ENCODE measurements around the gene UBE2J2. TPM values are rescaled to one million over a fixed set of nuclear protein-coding genes. Genes with fewer than 3 reads are reported as not detected.

The UBE2J2 gene
- total RNA-seq, 1 experiment from 2014 or later: 83.4 TPM

- no peaks in the 10 kb centered on the region for H3K27me3 Mint-ChIP-seq (ENCODE audit: low read depth)
- peaks cover 39 to 64% (median 63%) of the 10 kb centered on the region in 3 experiments; a peak in 6 of 7 replicates for H3K36me3 Mint-ChIP-seq (ENCODE audit: insufficient read depth in 1 of 3, low read depth in 3 of 3)
- Histone ChIP-seq H3K23me2 (ENCODE audit: insufficient read length, low read depth, low read length, poor library complexity, severe bottlenecking) (peaks cover 3% of the 10 kb centered on the region), H3K4me2 (ENCODE audit: insufficient read depth, insufficient read length, low read length) (no peak overlapping the region), H3K79me1 (ENCODE audit: insufficient read depth, low read depth, low read length, poor library complexity, severe bottlenecking) (peaks cover 16% of the 10 kb centered on the region), H4K8ac (replicated peaks; ENCODE audit: insufficient read length, low read depth, low read length) (no peak overlapping the region), H3K18ac (ENCODE audit: insufficient read length, low read depth, low read length) (no peak overlapping the region), H2AFZ (ENCODE audit: low read length) (no peak overlapping the region), H4K5ac (ENCODE audit: insufficient read length, low read depth, low read length) (no peak overlapping the region), H3K27me3 (ENCODE audit: insufficient read depth, low read length) (no peaks in the 10 kb centered on the region), H2AK5ac (ENCODE audit: insufficient read length, low read length) (no peak overlapping the region), H4K91ac (ENCODE audit: insufficient read length, low read depth, low read length) (no peak overlapping the region), H3T11ph (ENCODE audit: low read length) (no peak overlapping the region), H2BK120ac (ENCODE audit: low read depth, low read length, poor library complexity, severe bottlenecking) (no peak overlapping the region), H3K27ac (ENCODE audit: insufficient read length, low read depth, low read length) (no peak overlapping the region), H3K23ac (ENCODE audit: insufficient read length, low read depth, low read length) (no peak overlapping the region), H3K4ac (ENCODE audit: low read depth, low read length) (no peak overlapping the region), H3K56ac (ENCODE audit: insufficient read length, low read depth, low read length) (no peak overlapping the region), H3K79me2 (ENCODE audit: insufficient read depth, low read length) (peaks cover 19% of the 10 kb centered on the region; the same call in 1 of the 2 replicates), H3K9ac (ENCODE audit: extremely low read depth, insufficient read length, low read length) (no peak overlapping the region), H2BK12ac (ENCODE audit: insufficient read length, low read depth, low read length) (no peak overlapping the region), H2BK20ac (ENCODE audit: low read depth, low read length, poor library complexity, severe bottlenecking) (no peak overlapping the region), H4K20me1 (ENCODE audit: control insufficient read depth, insufficient read depth, insufficient read length) (peaks cover 2% of the 10 kb centered on the region), H3K9me3 (ENCODE audit: control insufficient read depth, low read depth, low read length) (no peaks in the 10 kb centered on the region), H3K4me1 (ENCODE audit: insufficient read depth, low read length) (peaks cover 5% of the 10 kb centered on the region; the same call in 1 of the 2 replicates), H3K14ac (ENCODE audit: insufficient read depth, low read length) (no peak overlapping the region), H2BK15ac (ENCODE audit: low read depth, low read length) (no peak overlapping the region), H2BK5ac (ENCODE audit: insufficient read length, low read length) (no peak overlapping the region)
- WGBS (ENCODE audit: extremely low coverage, insufficient read length, low lambda C conversion rate): no CpG with 5 or more reads among the region's 39 CpGs
- peaks cover 22 to 25% of the 10 kb centered on the region in 2 experiments for H3K4me1 Mint-ChIP-seq
- no peak for DNase-seq
- no peak overlapping the region; a peak in 1 of 7 replicates for H3K27ac Mint-ChIP-seq
- no peaks in the 10 kb centered on the region; a peak in 1 of 5 replicates for H3K9me3 Mint-ChIP-seq
- H3K4me3 Mint-ChIP-seq: no peak overlapping the region
- no peak for TF ChIP-seq CTCF (conservative IDR thresholded peaks at IDR 0.05)
Observed at GRCh38 chr1:1267488-1268283, 6.0 kb downstream of the UBE2J2 start.

Measured in H9 (cell line).